Putamen (tissue), 1 donor: Measurements from ENCODE around the gene BPIFB1.

ENCODE experiments used
- DNase-seq: peaks from one replicate; pipeline ENCODE4 v3.0.0-alpha.2; 2016; ENCODE audit warnings: low spot score

BPIFB1 gene

GRCh38 chr20:33296206-33296605 is 13.2 kb downstream of the BPIFB1 start:
- DNase-seq: no peak

- DNase-seq: no peak
Measured at GRCh38 chr20:33298391-33298790, 15.4 kb downstream of the BPIFB1 start.

- DNase-seq: peak; percentile 30
Measured at GRCh38 chr20:33299111-33299603, 16.1 kb downstream of the BPIFB1 start.

DNA sequence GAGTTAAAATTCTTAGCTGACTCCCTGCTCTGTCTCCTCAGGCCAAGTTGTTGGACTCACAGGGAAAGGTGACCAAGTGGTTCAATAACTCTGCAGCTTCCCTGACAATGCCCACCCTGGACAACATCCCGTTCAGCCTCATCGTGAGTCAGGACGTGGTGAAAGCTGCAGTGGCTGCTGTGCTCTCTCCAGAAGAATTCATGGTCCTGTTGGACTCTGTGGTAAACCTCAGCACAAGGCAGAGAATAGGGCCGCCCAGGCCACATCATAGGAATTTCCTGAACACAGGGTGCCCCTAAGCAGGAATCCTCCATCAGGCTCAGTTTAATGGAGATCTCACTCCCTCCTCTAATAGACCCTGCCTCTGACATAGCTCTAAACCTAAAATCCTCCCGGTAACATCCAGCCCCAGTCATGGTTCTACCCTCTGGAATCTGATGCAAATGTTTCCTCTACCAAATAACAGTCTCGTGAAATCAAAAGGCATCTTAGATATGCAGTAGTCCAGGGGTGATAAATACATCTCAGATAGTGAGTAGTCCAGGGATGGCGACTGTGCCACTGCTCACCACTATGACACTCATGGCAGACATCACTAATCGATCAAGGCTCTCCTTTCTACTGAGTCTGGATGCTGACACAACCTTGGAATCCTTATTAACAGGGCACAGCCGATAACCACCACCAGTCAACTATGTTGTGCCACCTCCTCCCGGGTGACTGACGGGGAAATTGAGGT is 18.3 kb downstream of the BPIFB1 start:
- no peak for DNase-seq

DNA sequence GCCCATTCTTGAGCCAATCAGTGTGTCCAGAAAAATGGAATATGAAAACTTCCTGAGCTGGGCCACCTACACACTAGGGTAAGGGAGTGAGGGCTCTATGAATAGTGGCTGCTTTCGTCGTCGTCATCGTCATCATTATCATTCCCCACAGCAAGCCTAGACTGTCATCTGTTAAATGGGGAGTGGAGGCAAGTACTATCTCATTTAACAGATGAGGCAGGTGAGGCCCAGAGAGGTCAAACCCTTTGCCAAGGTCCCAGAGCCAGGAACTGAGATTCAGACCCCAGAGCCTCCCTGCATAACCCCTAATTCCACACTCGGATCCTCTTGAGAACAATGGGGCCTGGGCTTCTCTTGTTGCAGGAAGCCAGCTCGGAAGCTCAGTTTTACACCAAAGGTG is 20.6 kb downstream of the BPIFB1 start:
- no peak for DNase-seq

DNA sequence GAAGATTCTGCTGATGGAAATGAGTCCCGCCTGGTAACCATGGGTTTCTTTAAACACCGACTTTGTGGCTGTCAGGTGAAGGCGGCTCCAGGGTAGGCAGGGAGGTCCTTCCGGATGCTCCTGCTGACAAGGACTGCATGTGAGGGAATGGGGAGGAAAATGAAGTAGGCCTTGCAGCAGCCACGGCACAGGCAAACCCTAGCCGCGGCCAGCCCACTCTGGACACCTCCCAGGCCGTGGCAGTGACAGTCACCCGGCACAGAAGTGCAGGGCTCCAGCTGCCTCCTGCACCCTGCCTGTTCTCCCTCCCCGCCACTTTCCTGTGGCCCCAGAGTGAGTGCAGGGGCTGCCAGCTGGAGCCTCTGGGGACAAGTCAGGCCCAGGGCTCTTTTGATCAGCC is 21.0 kb downstream of the BPIFB1 start:
- no peak for DNase-seq

GRCh38 chr20:33305589-33306057 is 22.6 kb downstream of the BPIFB1 start:
- no peak for DNase-seq

DNA sequence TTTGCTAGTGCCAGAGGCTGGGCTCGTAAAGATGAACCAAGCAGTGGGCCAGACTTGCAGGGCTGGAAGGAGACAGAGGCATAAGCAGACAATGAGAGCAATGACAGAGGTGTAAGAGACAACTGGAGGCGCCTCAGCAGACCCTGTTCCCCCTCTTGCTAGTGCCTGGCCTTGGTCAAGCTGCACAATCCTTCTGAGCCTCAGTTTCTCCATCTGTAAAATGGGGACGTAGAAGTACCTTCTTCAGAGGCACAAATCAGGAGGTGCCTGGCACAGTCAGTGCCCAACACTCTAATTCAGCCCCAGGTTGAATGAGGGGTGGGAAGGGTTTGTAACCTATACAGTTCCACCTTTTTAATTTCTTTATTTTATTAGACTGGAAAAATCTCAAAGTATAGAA is 23.2 kb downstream of the BPIFB1 start:
- DNase-seq: no peak

- DNase-seq: no peak
Measured at GRCh38 chr20:33306807-33307206, 23.8 kb downstream of the BPIFB1 start.

- DNase-seq: no peak
Measured at GRCh38 chr20:33308668-33309067, 25.7 kb downstream of the BPIFB1 start.

- no peak for DNase-seq
Measured at GRCh38 chr20:33309631-33310030, 26.6 kb downstream of the BPIFB1 start.

GRCh38 chr20:33310327-33310899 is 27.4 kb downstream of the BPIFB1 start:
- no peak for DNase-seq

GRCh38 chr20:33311011-33311410 is 28.0 kb downstream of the BPIFB1 start:
- DNase-seq: no peak

- no peak for DNase-seq
Measured at GRCh38 chr20:33311996-33312395, 29.0 kb downstream of the BPIFB1 start.

DNA sequence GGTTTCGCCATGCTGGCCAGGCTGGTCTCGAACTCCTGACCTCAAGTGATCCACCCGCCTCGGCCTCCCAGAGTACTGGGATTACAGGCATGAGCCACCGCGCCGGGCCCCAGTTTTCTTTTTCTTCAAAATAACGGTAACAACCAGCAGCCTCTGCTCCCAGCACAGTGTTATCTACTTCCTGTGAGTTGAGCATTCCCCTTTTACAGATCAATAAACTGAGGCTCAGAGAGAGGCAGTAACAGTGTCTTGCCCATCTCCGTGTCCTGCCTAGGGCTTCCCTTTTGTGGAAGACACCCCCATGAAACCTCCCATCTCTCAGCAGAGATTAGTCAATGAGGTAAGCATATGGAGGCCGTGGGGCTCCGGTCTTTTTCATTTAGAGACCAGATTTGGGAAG is 29.6 kb downstream of the BPIFB1 start:
- no peak for DNase-seq

GRCh38 chr20:33313686-33314314 is 30.8 kb downstream of the BPIFB1 start:
- no peak for DNase-seq

DNA sequence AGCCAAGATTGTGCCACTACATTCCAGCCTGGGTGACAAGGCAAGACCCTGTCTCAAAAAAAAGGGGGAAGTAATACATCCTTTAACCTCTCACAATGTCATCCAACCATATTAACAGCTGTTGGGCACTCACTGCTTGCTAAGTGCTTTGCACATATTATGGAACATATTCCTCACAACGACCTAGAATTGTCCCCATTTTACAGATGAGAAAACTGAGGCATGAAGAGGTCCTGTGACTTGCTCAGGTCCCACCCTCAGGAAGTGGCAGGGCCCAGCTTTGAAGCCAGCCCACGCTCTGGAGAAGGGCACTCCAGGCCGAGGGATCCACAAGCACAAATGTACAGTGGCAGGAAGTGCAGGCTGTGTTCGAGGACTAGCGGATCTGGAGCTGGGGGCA is 33.3 kb downstream of the BPIFB1 start:
- no peak for DNase-seq

GRCh38 chr20:33316958-33317357 is 33.9 kb downstream of the BPIFB1 start:
- no peak for DNase-seq

DNA sequence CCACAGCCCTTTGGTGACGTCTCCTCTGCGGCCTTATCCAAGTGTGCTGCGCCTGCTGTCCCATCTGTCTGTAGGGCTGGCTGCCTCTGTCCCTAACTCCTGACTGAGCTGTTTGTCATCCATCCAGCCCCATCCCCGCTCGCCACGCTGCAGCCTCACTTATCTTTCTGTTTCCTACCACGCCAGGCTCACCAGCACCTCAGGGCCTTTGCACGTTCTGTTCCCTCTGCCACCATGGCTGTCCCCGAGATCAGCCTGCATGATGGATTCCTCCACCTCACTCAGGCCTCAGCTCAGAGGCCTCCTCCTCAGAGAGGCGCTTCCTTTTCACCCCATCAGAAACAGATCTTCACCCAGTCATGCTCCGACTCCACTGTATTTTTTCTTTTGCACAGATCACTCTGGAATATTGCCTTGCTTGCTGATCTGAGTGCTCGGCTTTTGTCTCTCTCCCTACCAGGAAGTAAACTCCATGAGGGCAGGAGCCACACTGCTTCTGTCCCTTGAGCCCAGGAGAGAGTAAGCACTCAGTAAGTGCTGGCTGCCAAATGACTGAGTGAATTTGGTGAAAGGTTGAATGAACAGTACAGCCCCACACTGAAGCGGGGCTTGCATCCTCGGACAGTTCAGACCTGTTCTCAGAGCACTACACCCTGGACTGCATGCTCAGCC is 34.5 kb downstream of the BPIFB1 start:
- no peak for DNase-seq

DNA sequence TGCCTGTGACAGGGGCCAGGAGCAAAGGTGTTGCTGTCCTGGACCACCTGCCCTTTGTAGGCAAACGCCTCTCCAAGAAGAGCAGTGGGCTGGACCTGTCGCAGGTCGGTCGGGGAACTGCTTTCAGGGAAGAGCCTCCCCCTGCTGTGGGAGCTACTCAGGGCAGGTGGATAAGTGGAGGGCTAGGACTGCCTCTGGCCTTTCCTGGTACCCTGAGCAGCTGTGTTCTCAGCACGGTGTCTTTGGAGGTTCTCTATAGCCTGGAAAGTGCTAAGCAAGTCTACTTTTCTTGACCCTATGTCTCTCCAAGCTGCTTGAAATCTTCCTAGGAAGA is 35.0 kb downstream of the BPIFB1 start:
- DNase-seq: no peak

DNA sequence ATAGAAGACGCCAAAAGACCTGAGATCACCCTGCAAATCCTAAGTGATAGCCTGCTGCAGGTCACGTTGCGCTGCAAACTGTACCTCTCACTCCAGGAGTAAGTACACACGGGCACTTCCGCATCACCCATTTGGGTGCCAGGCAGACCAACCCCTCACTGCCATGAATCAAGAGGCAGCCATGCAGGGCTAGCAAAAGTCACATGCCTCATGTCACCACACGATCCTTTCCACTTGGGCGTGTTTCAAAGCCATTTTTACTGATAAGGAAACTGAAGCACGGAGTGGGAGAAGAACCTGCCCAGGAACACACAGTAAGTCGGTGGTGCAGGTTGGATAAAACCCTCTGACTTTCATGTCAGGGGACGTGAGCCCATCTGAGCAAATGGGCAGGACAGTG is 37.0 kb downstream of the BPIFB1 start:
- DNase-seq: no peak

DNA sequence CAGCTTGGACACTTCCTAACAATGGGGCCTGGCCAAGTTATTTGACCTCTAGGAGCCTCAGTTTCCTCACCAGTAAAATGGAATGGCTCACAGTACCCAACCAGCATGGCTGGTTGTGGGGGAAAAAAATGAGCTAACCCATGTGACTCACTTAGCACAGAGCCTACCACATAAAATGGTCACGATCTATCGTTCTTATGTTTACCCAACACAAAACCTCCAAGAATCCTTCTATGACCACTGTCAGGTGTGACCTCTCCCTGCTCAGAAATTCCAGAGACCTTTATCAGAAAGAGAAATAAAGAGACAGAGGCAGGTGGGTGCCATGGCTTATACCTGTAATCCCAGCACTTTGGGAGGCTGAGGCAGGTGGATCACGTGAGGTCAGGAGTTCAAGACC is 39.4 kb downstream of the BPIFB1 start:
- DNase-seq: no peak

DNA sequence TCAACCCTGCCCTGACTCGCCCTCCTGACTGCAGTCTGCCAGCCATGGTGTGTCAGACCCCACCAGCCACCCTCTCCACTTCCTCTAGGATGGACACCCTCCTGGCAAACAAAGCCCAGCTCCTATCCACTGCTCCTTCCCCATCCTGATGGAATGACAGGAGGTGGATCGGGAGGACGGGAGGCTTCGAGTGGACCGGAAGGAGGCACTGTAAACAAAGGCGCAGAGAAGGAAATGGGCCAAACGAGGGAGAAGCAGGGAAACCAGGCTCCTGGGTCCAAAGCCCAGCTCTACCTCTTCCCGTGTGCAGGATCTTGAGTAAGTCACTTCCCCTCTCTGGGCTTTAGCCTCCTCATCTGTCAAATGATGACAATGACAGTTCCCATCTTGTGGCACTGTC is 40.2 kb downstream of the BPIFB1 start:
- no peak for DNase-seq
